ENCODE results near the gene LRFN3. TPM values are rescaled to one million over a fixed set of nuclear protein-coding genes. Genes with fewer than 3 reads are reported as not detected.

Gene LRFN3
- total and polyA plus RNA-seq, 2 donors = 0.47 to 1.6 TPM

DNA sequence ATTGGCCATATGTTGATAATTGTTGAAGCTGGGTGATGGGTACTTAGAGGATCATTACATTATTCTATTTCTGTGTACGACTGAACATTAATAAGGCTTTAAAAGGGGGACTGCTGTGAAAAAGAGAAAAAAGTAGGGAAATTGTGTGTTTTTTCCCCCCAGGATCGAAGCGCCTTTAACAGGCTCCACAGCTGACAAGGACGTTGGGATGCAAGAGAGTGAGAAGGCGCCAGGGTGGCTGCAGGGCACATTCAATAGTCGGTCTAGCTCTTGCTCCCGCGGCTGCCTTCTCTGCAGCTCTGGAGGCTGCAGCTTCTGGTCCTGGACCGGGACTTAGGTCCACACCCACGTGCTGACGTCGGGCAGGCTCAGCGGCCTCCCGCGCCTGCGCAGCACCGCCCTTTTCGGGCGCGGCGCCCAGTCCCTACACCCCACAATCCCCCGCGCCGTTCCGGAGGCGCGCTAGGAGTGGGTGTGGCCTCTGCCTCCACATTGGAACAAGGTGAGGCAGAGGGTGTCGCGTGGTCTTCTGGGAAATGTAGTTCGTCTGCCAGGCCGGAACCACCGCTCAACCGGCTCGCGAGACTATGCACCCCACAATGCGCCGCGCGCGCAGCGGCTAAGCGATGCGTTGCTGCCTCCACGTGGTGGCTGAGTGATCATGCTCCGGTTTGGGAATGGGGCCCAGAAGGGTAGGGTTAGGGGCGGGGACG lies 4.9 kb upstream of the LRFN3 start:
- H3K36me3 ChIP-seq (ENCODE audit: control insufficient read depth in 2 of 2, insufficient read depth in 2 of 2, low read length in 1 of 2) = no peaks in the 10 kb centered on the region
- H3K27me3 ChIP-seq (ENCODE audit: control insufficient read depth in 2 of 2, insufficient read depth in 1 of 2, low read length in 1 of 2) = peaks cover 0 to 18% of the 10 kb centered on the region in 2 donors
- under 1% methylated on average over 47 of the region's 47 CpGs for WGBS
- DNase-seq (ENCODE audit: low read depth in 6 of 9, low spot score in 9 of 9) = peak; percentile 97 to 100 (median 100)
- peak overlapping the region; percentile 28 to 52 for H3K4me3 ChIP-seq (ENCODE audit: low read length in 2 of 2)
- H3K9me3 ChIP-seq (ENCODE audit: control insufficient read depth in 2 of 2, insufficient read depth in 1 of 2, low read length in 1 of 2) = no peaks in the 10 kb centered on the region
- peaks cover 7 to 10% of the 10 kb centered on the region in 2 donors for H3K4me1 ChIP-seq (ENCODE audit: control insufficient read depth in 2 of 2, insufficient read depth in 2 of 2, low read length in 2 of 2)
- peak overlapping the region; percentile 87 to 90 for H3K27ac ChIP-seq (ENCODE audit: low read depth in 1 of 2, low read length in 1 of 2)

DNA sequence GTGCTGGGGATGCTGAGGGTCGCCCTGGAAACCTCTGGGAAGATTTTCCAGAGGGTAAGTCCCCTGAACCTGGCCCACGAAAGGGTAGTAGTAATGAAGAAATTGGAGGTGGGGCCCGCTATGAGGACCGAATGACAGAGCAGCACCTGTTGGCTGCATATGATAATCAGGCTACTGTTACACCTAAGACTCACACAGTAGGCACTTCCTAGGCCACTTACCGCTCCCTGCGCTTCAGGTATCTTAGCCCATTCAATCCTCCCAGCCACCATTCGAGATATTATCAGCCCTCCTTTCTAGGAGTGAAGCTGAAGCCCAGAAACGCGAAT lies 4.3 kb upstream of the LRFN3 start:
- no peaks in the 10 kb centered on the region for H3K36me3 ChIP-seq (ENCODE audit: control insufficient read depth in 2 of 2, insufficient read depth in 2 of 2, low read length in 1 of 2)
- peaks cover 11 to 14% of the 10 kb centered on the region in 2 donors for H3K4me1 ChIP-seq (ENCODE audit: control insufficient read depth in 2 of 2, insufficient read depth in 2 of 2, low read length in 2 of 2)
- H3K27me3 ChIP-seq (ENCODE audit: control insufficient read depth in 2 of 2, insufficient read depth in 1 of 2, low read length in 1 of 2) = peaks cover 0 to 22% of the 10 kb centered on the region in 2 donors
- no peak overlapping the region for H3K27ac ChIP-seq (ENCODE audit: low read depth in 1 of 2, low read length in 1 of 2)
- DNase-seq (ENCODE audit: low read depth in 6 of 9, low spot score in 9 of 9) = no peak
- WGBS = 8% methylated on average over 9 of the region's 9 CpGs
- no peaks in the 10 kb centered on the region for H3K9me3 ChIP-seq (ENCODE audit: control insufficient read depth in 2 of 2, insufficient read depth in 1 of 2, low read length in 1 of 2)
- H3K4me3 ChIP-seq (ENCODE audit: low read length in 2 of 2) = no peak overlapping the region

DNA sequence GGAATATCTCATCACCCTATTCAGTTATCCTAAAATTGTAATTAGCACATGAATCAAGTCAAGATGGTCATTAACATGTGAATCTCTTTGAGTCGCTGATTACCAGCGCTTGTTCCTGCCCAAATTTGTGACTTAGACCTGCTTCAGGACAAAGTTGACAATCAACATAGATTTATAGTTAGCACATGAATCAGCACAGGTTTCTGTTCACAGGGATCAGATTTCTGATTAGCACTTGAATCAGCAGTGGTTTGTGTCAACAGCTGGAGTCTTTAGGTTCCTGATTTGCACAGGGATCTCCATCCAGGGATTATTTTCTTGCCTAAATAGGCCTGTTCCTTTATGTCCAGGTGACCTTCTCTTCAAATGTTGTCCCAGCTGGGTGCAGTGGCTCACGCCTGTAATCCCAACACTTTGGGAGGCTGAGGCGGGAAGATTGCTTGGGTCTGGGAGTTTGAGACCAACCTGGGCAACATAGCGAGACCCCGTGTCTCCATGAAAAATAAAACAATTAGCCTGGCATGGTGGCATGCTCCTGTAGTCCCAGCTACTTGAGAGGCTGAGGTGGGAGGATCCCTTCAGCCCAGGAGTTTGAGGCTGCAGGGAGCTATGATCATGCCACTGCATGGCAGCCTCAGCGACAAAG lies 3.8 kb upstream of the LRFN3 start:
- peaks cover 0 to 28% of the 10 kb centered on the region in 2 donors for H3K27me3 ChIP-seq (ENCODE audit: control insufficient read depth in 2 of 2, insufficient read depth in 1 of 2, low read length in 1 of 2)
- DNase-seq (ENCODE audit: low read depth in 6 of 9, low spot score in 9 of 9) = no peak
- peaks cover 17 to 19% of the 10 kb centered on the region in 2 donors for H3K4me1 ChIP-seq (ENCODE audit: control insufficient read depth in 2 of 2, insufficient read depth in 2 of 2, low read length in 2 of 2)
- H3K27ac ChIP-seq (ENCODE audit: low read depth in 1 of 2, low read length in 1 of 2) = no peak overlapping the region
- WGBS = 60% methylated on average over 7 of the region's 7 CpGs
- H3K36me3 ChIP-seq (ENCODE audit: control insufficient read depth in 2 of 2, insufficient read depth in 2 of 2, low read length in 1 of 2) = no peaks in the 10 kb centered on the region
- no peaks in the 10 kb centered on the region for H3K9me3 ChIP-seq (ENCODE audit: control insufficient read depth in 2 of 2, insufficient read depth in 1 of 2, low read length in 1 of 2)
- no peak overlapping the region for H3K4me3 ChIP-seq (ENCODE audit: low read length in 2 of 2)

DNA sequence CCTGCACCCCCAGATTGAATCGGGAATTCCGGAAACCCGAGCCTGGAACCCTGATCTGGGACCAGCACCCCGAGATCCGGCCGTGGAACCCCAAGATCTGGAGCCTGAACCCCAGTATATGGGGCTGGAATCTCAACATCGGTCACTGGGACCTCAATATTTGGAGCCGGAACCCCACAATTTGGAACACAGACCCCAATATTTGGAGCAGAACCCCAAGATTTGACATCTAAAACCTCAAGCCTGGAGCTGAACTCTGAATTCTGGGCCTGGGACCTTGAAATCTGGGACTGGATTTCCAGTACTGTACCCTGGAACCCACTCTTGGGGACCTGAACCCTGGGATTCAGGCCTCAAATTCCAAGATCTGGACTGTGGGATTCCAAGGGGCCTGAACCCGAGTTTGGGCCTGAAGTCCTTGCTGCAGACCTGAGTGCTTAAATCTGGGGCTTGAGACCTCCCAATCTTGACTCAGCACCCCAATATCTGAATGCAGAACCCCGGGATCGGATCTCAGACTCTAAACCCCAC lies 629 bp downstream of the LRFN3 start:
- peak overlapping the region in 1 of 2 donors; percentile 8 for H3K27ac ChIP-seq (ENCODE audit: low read depth in 1 of 2, low read length in 1 of 2)
- peaks cover 0 to 2% of the 10 kb centered on the region in 2 donors for H3K9me3 ChIP-seq (ENCODE audit: control insufficient read depth in 2 of 2, insufficient read depth in 1 of 2, low read length in 1 of 2)
- peaks cover 0 to 12% of the 10 kb centered on the region in 2 donors for H3K36me3 ChIP-seq (ENCODE audit: control insufficient read depth in 2 of 2, insufficient read depth in 2 of 2, low read length in 1 of 2)
- peaks cover 0 to 32% of the 10 kb centered on the region in 2 donors for H3K27me3 ChIP-seq (ENCODE audit: control insufficient read depth in 2 of 2, insufficient read depth in 1 of 2, low read length in 1 of 2)
- peaks cover 13 to 20% of the 10 kb centered on the region in 2 donors for H3K4me1 ChIP-seq (ENCODE audit: control insufficient read depth in 2 of 2, insufficient read depth in 2 of 2, low read length in 2 of 2)
- no peak for DNase-seq (ENCODE audit: low read depth in 6 of 9, low spot score in 9 of 9)
- 39% methylated on average over 11 of the region's 11 CpGs for WGBS
- peak overlapping the region; percentile 36 to 73 for H3K4me3 ChIP-seq (ENCODE audit: low read length in 2 of 2)

DNA sequence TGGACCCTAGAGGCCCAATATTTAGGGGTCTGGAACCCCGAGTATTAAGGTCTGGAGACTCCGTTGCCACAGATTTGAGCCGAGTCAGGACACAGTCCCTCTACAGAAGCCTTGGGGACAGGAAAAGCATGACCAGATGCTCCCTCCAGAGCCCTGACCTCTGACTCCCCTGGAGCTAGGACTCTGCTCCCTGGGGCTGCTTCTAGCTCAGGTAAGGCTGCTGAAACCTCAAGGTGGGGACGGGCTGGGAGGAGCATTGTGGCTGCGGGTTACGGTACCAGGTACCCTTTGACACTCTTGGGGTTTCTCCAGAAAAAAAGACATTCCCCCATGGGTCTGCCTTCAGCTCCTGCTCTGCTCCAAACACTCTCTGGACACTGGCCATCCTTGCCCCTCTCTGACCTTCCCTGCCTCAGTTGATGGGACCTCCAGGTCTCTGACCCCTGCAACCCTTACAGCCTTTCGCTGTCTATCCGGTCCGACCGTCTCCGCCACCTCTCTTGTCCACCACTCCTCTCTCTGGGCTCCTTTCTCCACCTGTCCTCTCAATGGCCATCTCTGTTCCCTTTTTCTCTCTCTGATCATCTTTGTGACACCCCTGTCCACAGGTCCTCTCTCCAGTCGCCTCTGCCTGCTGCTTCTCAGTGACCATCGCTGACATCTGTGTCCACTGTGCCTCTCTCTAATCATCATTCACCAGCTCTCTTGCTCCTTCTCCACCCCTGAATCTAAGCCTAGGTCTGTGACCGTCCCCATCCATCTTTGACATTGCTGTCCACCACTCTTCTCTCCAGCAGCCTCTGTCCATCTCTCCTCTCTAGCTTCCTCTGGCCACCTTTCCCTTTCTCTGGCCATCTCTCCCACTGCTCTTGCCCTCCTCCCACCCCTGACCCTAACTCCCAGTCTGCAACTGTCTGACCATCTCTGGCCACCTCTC lies 1.4 kb downstream of the LRFN3 start:
- H3K4me3 ChIP-seq (ENCODE audit: low read length in 2 of 2) = peak overlapping the region in 1 of 2 donors; percentile 73
- peaks cover 0 to 30% of the 10 kb centered on the region in 2 donors for H3K27me3 ChIP-seq (ENCODE audit: control insufficient read depth in 2 of 2, insufficient read depth in 1 of 2, low read length in 1 of 2)
- H3K36me3 ChIP-seq (ENCODE audit: control insufficient read depth in 2 of 2, insufficient read depth in 2 of 2, low read length in 1 of 2) = peaks cover 0 to 12% of the 10 kb centered on the region in 2 donors
- 88% methylated on average over 14 of the region's 14 CpGs for WGBS
- H3K9me3 ChIP-seq (ENCODE audit: control insufficient read depth in 2 of 2, insufficient read depth in 1 of 2, low read length in 1 of 2) = peaks cover 0 to 2% of the 10 kb centered on the region in 2 donors
- no peak for DNase-seq (ENCODE audit: low read depth in 6 of 9, low spot score in 9 of 9)
- no peak overlapping the region for H3K27ac ChIP-seq (ENCODE audit: low read depth in 1 of 2, low read length in 1 of 2)
- H3K4me1 ChIP-seq (ENCODE audit: control insufficient read depth in 2 of 2, insufficient read depth in 2 of 2, low read length in 2 of 2) = peaks cover 13 to 20% of the 10 kb centered on the region in 2 donors

DNA sequence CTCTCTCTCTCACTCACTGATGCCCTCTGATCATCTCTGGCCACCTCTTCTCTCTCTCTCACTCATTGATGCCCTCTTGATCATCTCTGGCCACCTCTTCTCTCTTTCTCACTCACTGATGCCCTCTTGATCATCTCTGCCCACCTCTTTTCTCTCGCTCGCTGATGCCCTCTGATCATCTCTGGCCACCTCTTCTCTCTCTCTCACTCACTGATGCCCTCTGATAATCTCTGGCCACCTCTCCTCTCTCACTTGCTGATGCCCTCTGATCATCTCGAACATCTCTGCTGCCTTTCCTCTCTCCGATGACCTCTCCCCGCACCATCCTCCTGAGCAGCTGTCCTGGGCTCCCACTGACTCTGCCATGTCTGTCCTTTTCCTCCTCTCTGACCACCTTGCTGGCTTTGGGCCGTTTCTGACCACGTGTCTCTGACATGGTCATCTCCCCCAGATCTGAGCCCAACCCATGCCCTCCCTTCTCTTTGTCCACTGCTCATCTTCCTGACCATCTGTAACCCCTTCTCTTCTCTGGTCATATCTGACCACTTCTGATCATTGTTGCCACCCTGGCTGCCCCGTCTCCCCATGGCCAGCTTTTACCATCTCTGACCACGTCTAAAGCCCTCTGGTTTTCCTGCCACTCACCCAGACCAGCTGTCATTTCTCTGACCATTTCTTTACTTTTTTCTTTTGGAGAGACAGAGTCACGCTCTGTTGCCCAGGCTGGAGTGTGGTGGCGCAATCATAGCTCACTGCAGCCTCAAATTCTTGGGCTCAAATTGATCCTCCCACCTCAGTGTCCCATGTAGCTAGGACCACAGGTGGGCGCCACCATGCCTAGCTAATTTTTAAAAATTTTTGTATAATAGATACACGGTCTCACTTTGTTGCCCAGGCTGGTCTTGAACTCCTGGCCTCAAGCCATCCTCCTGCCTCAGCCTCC lies 2.4 kb downstream of the LRFN3 start:
- H3K27ac ChIP-seq (ENCODE audit: low read depth in 1 of 2, low read length in 1 of 2) = no peak overlapping the region
- no peak for DNase-seq (ENCODE audit: low read depth in 6 of 9, low spot score in 9 of 9)
- peaks cover 13 to 20% of the 10 kb centered on the region in 2 donors for H3K4me1 ChIP-seq (ENCODE audit: control insufficient read depth in 2 of 2, insufficient read depth in 2 of 2, low read length in 2 of 2)
- H3K9me3 ChIP-seq (ENCODE audit: control insufficient read depth in 2 of 2, insufficient read depth in 1 of 2, low read length in 1 of 2) = peaks cover 0 to 2% of the 10 kb centered on the region in 2 donors
- 96% methylated on average over 13 of the region's 13 CpGs for WGBS
- peaks cover 0 to 30% of the 10 kb centered on the region in 2 donors for H3K27me3 ChIP-seq (ENCODE audit: control insufficient read depth in 2 of 2, insufficient read depth in 1 of 2, low read length in 1 of 2)
- H3K36me3 ChIP-seq (ENCODE audit: control insufficient read depth in 2 of 2, insufficient read depth in 2 of 2, low read length in 1 of 2) = peaks cover 0 to 12% of the 10 kb centered on the region in 2 donors
- H3K4me3 ChIP-seq (ENCODE audit: low read length in 2 of 2) = no peak overlapping the region

DNA sequence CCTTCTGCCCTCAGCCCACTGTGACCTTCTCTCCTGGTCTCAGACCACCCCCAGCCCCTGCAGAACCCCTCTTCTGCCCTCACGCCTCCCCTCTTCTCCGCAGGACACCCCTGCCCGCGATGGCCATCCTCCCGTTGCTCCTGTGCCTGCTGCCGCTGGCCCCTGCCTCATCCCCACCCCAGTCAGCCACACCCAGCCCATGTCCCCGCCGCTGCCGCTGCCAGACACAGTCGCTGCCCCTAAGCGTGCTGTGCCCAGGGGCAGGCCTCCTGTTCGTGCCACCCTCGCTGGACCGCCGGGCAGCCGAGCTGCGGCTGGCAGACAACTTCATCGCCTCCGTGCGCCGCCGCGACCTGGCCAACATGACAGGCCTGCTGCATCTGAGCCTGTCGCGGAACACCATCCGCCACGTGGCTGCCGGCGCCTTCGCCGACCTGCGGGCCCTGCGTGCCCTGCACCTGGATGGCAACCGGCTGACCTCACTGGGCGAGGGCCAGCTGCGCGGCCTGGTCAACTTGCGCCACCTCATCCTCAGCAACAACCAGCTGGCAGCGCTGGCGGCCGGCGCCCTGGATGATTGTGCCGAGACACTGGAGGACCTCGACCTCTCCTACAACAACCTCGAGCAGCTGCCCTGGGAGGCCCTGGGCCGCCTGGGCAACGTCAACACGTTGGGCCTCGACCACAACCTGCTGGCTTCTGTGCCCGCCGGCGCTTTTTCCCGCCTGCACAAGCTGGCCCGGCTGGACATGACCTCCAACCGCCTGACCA lies 3.3 kb downstream of the LRFN3 start:
- WGBS = 97% methylated on average over 55 of the region's 55 CpGs
- H3K27me3 ChIP-seq (ENCODE audit: control insufficient read depth in 2 of 2, insufficient read depth in 1 of 2, low read length in 1 of 2) = peaks cover 0 to 30% of the 10 kb centered on the region in 2 donors
- peaks cover 0 to 14% of the 10 kb centered on the region in 2 donors for H3K36me3 ChIP-seq (ENCODE audit: control insufficient read depth in 2 of 2, insufficient read depth in 2 of 2, low read length in 1 of 2)
- peaks cover 13 to 20% of the 10 kb centered on the region in 2 donors for H3K4me1 ChIP-seq (ENCODE audit: control insufficient read depth in 2 of 2, insufficient read depth in 2 of 2, low read length in 2 of 2)
- no peak overlapping the region for H3K4me3 ChIP-seq (ENCODE audit: low read length in 2 of 2)
- no peak for DNase-seq (ENCODE audit: low read depth in 6 of 9, low spot score in 9 of 9)
- peaks cover 0 to 2% of the 10 kb centered on the region in 2 donors for H3K9me3 ChIP-seq (ENCODE audit: control insufficient read depth in 2 of 2, insufficient read depth in 1 of 2, low read length in 1 of 2)
- no peak overlapping the region for H3K27ac ChIP-seq (ENCODE audit: low read depth in 1 of 2, low read length in 1 of 2)

Data from thymus (tissue), 11 donors.